K562 (cell line): ENCODE data around the gene NXNL2. TPM values are rescaled to one million over a fixed set of nuclear protein-coding genes. Genes with fewer than 3 reads are reported as not detected.

ENCODE experiments used
- CREB3 ChIP-seq: fragments of 450-650 bp; conservative IDR thresholded peaks from 2 replicates; pipeline ENCODE4 v1.6.1; 2016; ENCODE audit warnings: missing genetic modification characterization, low read depth, mild to moderate bottlenecking, missing compliant biosample characterization, moderate library complexity
- CUX1 ChIP-seq: fragments of 200-800 bp; sonication (Bioruptor generic); IDR thresholded peaks from 2 replicates; pipeline ENCODE4 v1.6.1; 2016; ENCODE audit warnings: missing genetic modification characterization, missing compliant biosample characterization
- ELF4 ChIP-seq: fragments of 450-650 bp; formaldehyde crosslinking; IDR thresholded peaks from 2 replicates; pipeline ENCODE4 v1.4.0; 2022; ENCODE audit warnings: missing genetic modification characterization
- GTF2A2 ChIP-seq: IDR thresholded peaks from 2 replicates; pipeline ENCODE4 v1.6.1; 2016; ENCODE audit warnings: mild to moderate bottlenecking, missing genetic modification characterization, missing compliant biosample characterization
- KLF16 ChIP-seq: IDR thresholded peaks from 2 replicates; pipeline ENCODE4 v1.6.1; 2016; ENCODE audit warnings: antibody characterized with exemption
- PTTG1 ChIP-seq: fragments of 450-650 bp; IDR thresholded peaks from 2 replicates; pipeline ENCODE4 v1.6.1; 2016; ENCODE audit warnings: low read depth, mild to moderate bottlenecking, missing genetic modification characterization, missing compliant biosample characterization
- RCOR1 ChIP-seq, 2 experiments: IDR thresholded peaks; 2 replicates each; pipeline ENCODE4 v1.6.1; 2012; ENCODE audit warnings: low read depth in 2 of 2, low read length in 2 of 2, borderline replicate concordance in 1 of 2, improper control_type of control experiment in 1 of 2
- RFX5 ChIP-seq: IDR thresholded peaks from 2 replicates; pipeline ENCODE4 v1.6.1; 2011; ENCODE audit warnings: low read depth, mild to moderate bottlenecking, improper control_type of control experiment, low read length
- TBL1XR1 ChIP-seq, 2 experiments: IDR thresholded peaks; 2 replicates each; pipeline ENCODE4 v1.6.1; 2012; ENCODE audit warnings: improper control_type of control experiment in 2 of 2, low read length in 2 of 2, mild to moderate bottlenecking in 1 of 2
- TSHZ1 ChIP-seq: fragments of 250-450 bp; sonication (Bioruptor Pico); IDR thresholded peaks from 2 replicates; pipeline ENCODE4 v1.4.0; 2020; ENCODE audit warnings: mild to moderate bottlenecking, moderate library complexity
- polyA plus RNA-seq, 8 experiments: library from polyadenylated mRNA; depleted of rRNA in 4 of 8; stranded (reverse) in 5 of 8; unstranded in 3 of 8; fragments of >200 nt; fragmentation: Nextera tagmentation in 2 of 8; fragmentation: Illumina TruSeq in 1 of 8; extraction: Ambion mirVana in 2 of 8; extraction: Trizol in 1 of 8; gene quantifications; 2 replicates each; pipeline versions ENCODE4 v1.2.1 to v1.2.3, GENCODE V29; 2011 to 2014; ENCODE audit warnings: inconsistent platforms in 1 of 8, missing spikeins in 1 of 8
- total RNA-seq, 7 experiments: library from RNA; depleted of rRNA in 6 of 7; stranded (reverse); fragments of >200 nt in 6 of 7; fragmentation: Illumina TruSeq in 2 of 7; extraction: Trizol in 2 of 7; gene quantifications; 2 replicates each; pipeline versions ENCODE4 v1.2.1 to v1.2.3, GENCODE V29; 2011 to 2021; ENCODE audit warnings: low replicate concordance in 1 of 7

The NXNL2 gene
- total and polyA plus RNA-seq, 9 of the 15 experiments (the other 6 are each of a cell fraction or from before 2014, with no cell fraction given), result 0.15 to 0.19 TPM; not detected in 7

DNA sequence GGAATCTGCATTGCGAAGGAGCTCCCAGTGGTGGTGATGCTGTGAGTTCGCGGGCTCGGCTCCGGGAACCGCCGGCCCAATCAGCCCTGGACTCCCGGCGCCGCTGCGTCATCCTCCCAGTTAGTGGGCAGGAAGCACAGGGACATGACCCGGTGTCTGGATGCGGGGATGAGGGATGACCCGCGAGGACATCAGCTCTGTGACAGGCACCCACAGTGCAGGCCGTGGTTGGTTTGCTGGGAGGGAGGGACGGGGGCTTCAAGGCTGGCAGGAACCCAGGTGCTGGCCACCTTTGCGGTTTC, 996 bp downstream of the NXNL2 start (continued):
- TF ChIP-seq CREB3 (tag) (no peak), CUX1 (CRISPR knock-in tag) (no peak), ELF4 (CRISPR knock-in tag) (no peak), TBL1XR1 (IDR thresholded peaks at IDR 0.05; ENCODE audit: low read length in 2 of 2) (no peak), KLF16 (no peak), RFX5 (no peak), TSHZ1 (CRISPR knock-in tag) (no peak), RCOR1 (IDR thresholded peaks at IDR 0.05; ENCODE audit: borderline replicate concordance in 1 of 2, low read depth in 2 of 2, low read length in 2 of 2) (no peak), PTTG1 (no peak), GTF2A2 (tag) (no peak)
